Choroid plexus epithelial cell (primary cell): ENCODE results near the gene PDIA5.

ENCODE experiments used
- DNase-seq: peaks from one replicate; pipeline ENCODE4 v3.0.0-alpha.2; 2010; ENCODE audit warnings: low read depth
- H3K4me3 ChIP-seq: 2 replicates; pipeline ENCODE4 v1.5.1; 2011; ENCODE audit warnings: low read depth, mild to moderate bottlenecking, control low read depth, low read length, moderate library complexity
- CTCF ChIP-seq: conservative IDR thresholded peaks from 2 replicates; pipeline ENCODE4 v1.5.1; 2011; ENCODE audit warnings: low read depth, mild to moderate bottlenecking, control low read depth, inconsistent platforms, low read length, moderate library complexity

Gene PDIA5

GRCh38 chr3:123076496-123077418 is 9.9 kb downstream of the PDIA5 start:
- DNase-seq = no peak
- H3K4me3 ChIP-seq = no peak overlapping the region
- no peak for TF ChIP-seq CTCF

GRCh38 chr3:123078101-123078500 is 11.3 kb downstream of the PDIA5 start:
- TF ChIP-seq CTCF = no peak
- no peak overlapping the region for H3K4me3 ChIP-seq
- DNase-seq = no peak

GRCh38 chr3:123080864-123081562 is 14.2 kb downstream of the PDIA5 start:
- H3K4me3 ChIP-seq = no peak overlapping the region
- no peak for DNase-seq
- TF ChIP-seq CTCF = no peak

- no peak for TF ChIP-seq CTCF
- no peak for DNase-seq
- no peak overlapping the region for H3K4me3 ChIP-seq
These were observed 15.0 kb downstream of the PDIA5 start for GRCh38 chr3:123081718-123082369.

GRCh38 chr3:123082370-123083065 is 15.7 kb downstream of the PDIA5 start:
- H3K4me3 ChIP-seq = no peak overlapping the region
- no peak for DNase-seq

More at GRCh38 chr3:123082370-123083065, 15.7 kb downstream of the PDIA5 start:
- no peak for TF ChIP-seq CTCF
